ENCODE results near the gene PRELID3B. TPM values are rescaled to one million over a fixed set of nuclear protein-coding genes. Genes with fewer than 3 reads are reported as not detected.
A peak's percentile ranks its signal among the peaks of the same experiment; 100 is the strongest.

Gene PRELID3B
- total and polyA plus RNA-seq, 7 experiments from 2014 or later: 17.6 to 70.4 (median 42.0) TPM

DNA sequence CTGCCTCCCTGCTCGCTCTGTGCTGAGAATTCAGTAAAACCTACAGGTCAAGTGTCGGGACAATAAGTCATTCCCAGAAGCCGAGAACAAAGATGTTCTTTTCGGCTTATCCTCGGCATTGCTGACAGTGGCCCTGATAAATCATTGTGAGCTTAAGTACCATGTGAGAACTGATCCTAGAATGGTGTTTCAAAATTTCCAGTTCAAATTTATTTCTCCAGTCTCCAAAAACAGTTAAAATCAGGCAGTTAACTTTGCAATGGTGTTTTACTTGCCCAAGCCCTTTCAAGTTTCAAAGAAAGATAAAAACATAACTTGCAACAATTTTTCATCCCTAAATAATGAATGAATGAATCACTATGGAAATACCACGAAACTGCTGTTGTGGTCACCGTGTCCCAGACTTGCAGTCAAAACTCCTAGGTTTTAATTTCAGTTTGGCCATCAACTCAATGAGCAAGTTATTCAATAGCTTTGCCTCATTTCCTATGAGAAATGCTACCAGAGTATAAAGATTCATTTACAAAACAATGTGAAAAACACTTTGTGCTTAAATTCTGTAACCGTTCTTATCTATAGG lies 14.8 kb downstream of the PRELID3B start:
- Mint-ChIP-seq H3K4me3 (peak overlapping the region in 2 of 10 donors; percentile 54 to 87), H3K27me3 (no peaks in the 10 kb centered on the region), H3K4me1 (peaks cover 52 to 75% (median 67%) of the 10 kb centered on the region in 7 donors), H3K9me3 (no peaks in the 10 kb centered on the region), H3K27ac (peak overlapping the region in 1 of 9 donors; percentile 10), H3K36me3 (peaks cover 7 to 51% (median 37%) of the 10 kb centered on the region in 5 donors)
- peak overlapping the region; percentile 27 for H3K27ac ChIP-seq (ENCODE audit: low read depth, low read length)
- no peak overlapping the region for H3K4me3 ChIP-seq (ENCODE audit: low read length)
- H3K36me3 ChIP-seq (ENCODE audit: control insufficient read depth in 2 of 3, insufficient read depth in 3 of 3, low read length in 3 of 3): peaks cover 19 to 67% (median 32%) of the 10 kb centered on the region in 3 experiments
- no peaks in the 10 kb centered on the region for H3K9me3 ChIP-seq (ENCODE audit: control insufficient read depth in 2 of 3, low read length in 3 of 3)
- DNase-seq (no peak), ATAC-seq (no peak)
- peaks cover 41 to 46% of the 10 kb centered on the region in 2 donors for H3K4me1 ChIP-seq (ENCODE audit: control insufficient read depth in 2 of 2, insufficient read depth in 2 of 2, low read length in 2 of 2)
- CTCF ChIA-PET: no interaction called here
- no peaks in the 10 kb centered on the region for H3K27me3 ChIP-seq (ENCODE audit: control insufficient read depth in 2 of 2, insufficient read depth in 2 of 2, low read length in 2 of 2)
- POLR2A ChIA-PET: interaction anchor here (1.2 kb wide), 1 partner anchor 9 kb away, joined by 6 read pairs; no protein-coding TSS in a partner anchor
- intact Hi-C loops (cut with micrococcal nuclease): no loop called here

DNA sequence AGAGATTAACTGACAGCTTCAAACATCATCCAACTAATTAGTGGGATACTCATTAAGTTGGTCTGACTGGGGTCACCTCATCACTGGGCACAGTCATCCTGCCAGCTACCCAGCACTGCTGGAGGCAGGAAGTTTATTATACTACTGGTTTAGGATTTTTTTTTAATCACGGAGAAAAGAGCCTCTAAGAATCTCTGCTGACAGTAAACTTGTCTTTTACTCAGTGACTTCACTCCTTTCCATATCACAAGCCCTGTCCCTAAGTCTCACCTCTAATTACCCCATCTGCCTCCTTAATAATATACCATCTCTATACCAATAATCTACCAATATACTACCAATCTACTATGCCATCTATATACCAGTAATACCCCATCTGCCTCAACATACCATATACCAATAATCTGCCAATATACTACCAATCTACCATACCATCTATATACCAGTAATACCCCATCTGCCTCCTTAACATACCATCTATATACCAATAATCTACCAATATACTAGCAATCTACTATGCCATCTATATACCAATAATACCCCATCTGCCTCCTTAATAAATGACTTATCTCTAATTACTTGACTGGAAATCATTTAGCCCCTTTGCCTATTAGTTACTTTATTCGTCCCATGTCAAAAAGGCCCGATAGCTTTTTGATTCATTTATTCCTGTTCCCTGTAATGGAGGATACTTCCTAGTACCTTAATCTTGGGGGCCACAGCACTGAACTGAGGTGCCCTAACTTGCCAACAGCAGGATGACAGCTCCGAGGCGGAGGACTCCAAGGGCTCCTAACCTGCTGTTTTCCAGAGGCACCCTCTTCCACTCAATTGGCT lies 15.5 kb downstream of the PRELID3B start:
- Histone ChIP-seq H3K27ac (ENCODE audit: low read depth, low read length) (peak overlapping the region; percentile 27), H3K36me3 (ENCODE audit: control insufficient read depth in 2 of 3, insufficient read depth in 3 of 3, low read length in 3 of 3) (peaks cover 19 to 72% (median 32%) of the 10 kb centered on the region in 3 experiments), H3K27me3 (ENCODE audit: control insufficient read depth in 2 of 2, insufficient read depth in 2 of 2, low read length in 2 of 2) (no peaks in the 10 kb centered on the region), H3K4me3 (ENCODE audit: low read length) (no peak overlapping the region), H3K9me3 (ENCODE audit: control insufficient read depth in 2 of 3, low read length in 3 of 3) (no peaks in the 10 kb centered on the region), H3K4me1 (ENCODE audit: control insufficient read depth in 2 of 2, insufficient read depth in 2 of 2, low read length in 2 of 2) (peaks cover 38 to 46% of the 10 kb centered on the region in 2 donors)
- ChIA-PET CTCF (no interaction called here), POLR2A (interaction anchor here (0.9 kb wide), 1 partner anchor 137 kb away, joined by 3 read pairs; no protein-coding TSS in a partner anchor)
- peaks cover 52 to 75% (median 63%) of the 10 kb centered on the region in 7 donors for H3K4me1 Mint-ChIP-seq
- H3K36me3 Mint-ChIP-seq: peaks cover 13 to 51% (median 42%) of the 10 kb centered on the region in 5 donors
- peak overlapping the region in 7 of 9 donors; percentile 4 to 65 (median 43) for H3K27ac Mint-ChIP-seq
- H3K4me3 Mint-ChIP-seq: peak overlapping the region in 7 of 10 donors; percentile 3 to 64 (median 20)
- no peak for ATAC-seq
- H3K27me3 Mint-ChIP-seq: no peaks in the 10 kb centered on the region
- no peaks in the 10 kb centered on the region for H3K9me3 Mint-ChIP-seq
- DNase-seq: no peak
- intact Hi-C loops (cut with micrococcal nuclease): no loop called here

DNA sequence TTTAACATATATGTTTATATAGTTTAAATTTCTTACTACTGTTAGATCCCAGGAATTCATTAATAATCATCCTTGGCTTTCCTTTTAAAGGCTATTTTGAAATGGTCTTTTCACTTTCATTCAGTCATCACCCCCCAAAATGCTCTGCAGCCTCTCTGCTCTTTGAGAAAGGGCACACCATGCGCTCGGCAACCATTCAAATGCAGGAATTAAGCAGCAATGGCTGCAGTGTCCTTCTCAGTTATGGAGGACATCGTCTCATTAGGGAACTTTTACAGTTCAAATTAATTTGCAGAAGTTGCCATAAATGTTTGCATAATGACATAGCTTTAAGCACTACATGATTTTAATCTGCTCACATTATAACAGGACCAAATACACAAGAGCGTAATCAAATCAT lies 17.1 kb downstream of the PRELID3B start:
- Histone ChIP-seq H3K9me3 (ENCODE audit: control insufficient read depth in 2 of 3, low read length in 3 of 3) (no peaks in the 10 kb centered on the region), H3K4me1 (ENCODE audit: control insufficient read depth in 2 of 2, insufficient read depth in 2 of 2, low read length in 2 of 2) (peaks cover 29 to 38% of the 10 kb centered on the region in 2 donors), H3K27ac (ENCODE audit: low read depth, low read length) (no peak overlapping the region), H3K4me3 (ENCODE audit: low read length) (no peak overlapping the region), H3K36me3 (ENCODE audit: control insufficient read depth in 2 of 3, insufficient read depth in 3 of 3, low read length in 3 of 3) (peaks cover 19 to 72% (median 32%) of the 10 kb centered on the region in 3 experiments), H3K27me3 (ENCODE audit: control insufficient read depth in 2 of 2, insufficient read depth in 2 of 2, low read length in 2 of 2) (no peaks in the 10 kb centered on the region)
- H3K9me3 Mint-ChIP-seq: no peaks in the 10 kb centered on the region
- H3K36me3 Mint-ChIP-seq: peaks cover 13 to 54% (median 38%) of the 10 kb centered on the region in 5 donors
- peak overlapping the region in 1 of 9 donors; percentile 21 for H3K27ac Mint-ChIP-seq
- DNase-seq: no peak
- intact Hi-C loops (cut with micrococcal nuclease): no loop called here
- peaks cover 45 to 66% (median 57%) of the 10 kb centered on the region in 7 donors for H3K4me1 Mint-ChIP-seq
- no peak overlapping the region for H3K4me3 Mint-ChIP-seq
- H3K27me3 Mint-ChIP-seq: no peaks in the 10 kb centered on the region
- ATAC-seq: no peak
- ChIA-PET CTCF (no interaction called here), POLR2A (interaction anchor here (1.3 kb wide), 1 partner anchor 9 kb away, joined by 4 read pairs; no protein-coding TSS in a partner anchor)

DNA sequence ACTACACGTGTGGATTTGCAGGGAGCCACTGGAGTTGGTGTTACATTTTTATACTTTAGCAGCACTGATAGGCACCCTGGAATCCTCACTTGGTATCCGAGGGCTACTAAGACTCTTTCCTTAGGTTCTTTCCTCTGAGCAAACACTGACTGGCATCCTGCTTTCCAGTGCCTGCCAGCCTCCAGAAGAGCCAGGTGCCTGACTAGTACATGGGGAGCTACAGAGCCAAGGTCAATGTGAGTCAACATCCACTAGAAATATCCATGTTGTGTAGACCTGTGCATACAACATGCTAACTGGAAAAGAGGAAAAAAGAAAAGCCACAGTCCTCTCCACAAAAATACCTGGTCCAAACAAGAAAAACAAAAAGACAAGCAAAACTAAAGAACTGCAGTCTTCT lies 17.5 kb downstream of the PRELID3B start:
- H3K36me3 ChIP-seq (ENCODE audit: control insufficient read depth in 2 of 3, insufficient read depth in 3 of 3, low read length in 3 of 3): peaks cover 19 to 70% (median 28%) of the 10 kb centered on the region in 3 experiments
- Mint-ChIP-seq H3K4me1 (peaks cover 41 to 62% (median 52%) of the 10 kb centered on the region in 7 donors), H3K27me3 (no peaks in the 10 kb centered on the region), H3K4me3 (no peak overlapping the region), H3K27ac (peak overlapping the region in 2 of 9 donors; percentile 21 to 59), H3K9me3 (no peaks in the 10 kb centered on the region), H3K36me3 (peaks cover 13 to 51% (median 34%) of the 10 kb centered on the region in 5 donors)
- H3K27ac ChIP-seq (ENCODE audit: low read depth, low read length): no peak overlapping the region
- no peaks in the 10 kb centered on the region for H3K9me3 ChIP-seq (ENCODE audit: control insufficient read depth in 2 of 3, low read length in 3 of 3)
- peaks cover 25 to 34% of the 10 kb centered on the region in 2 donors for H3K4me1 ChIP-seq (ENCODE audit: control insufficient read depth in 2 of 2, insufficient read depth in 2 of 2, low read length in 2 of 2)
- ChIA-PET CTCF (interaction anchor here (0.5 to 1.2 kb wide), 2 partner anchors 17 to 154 kb away, joined by 3 to 4 read pairs; no protein-coding TSS in a partner anchor), POLR2A (interaction anchor here (1.3 kb wide), 1 partner anchor 9 kb away, joined by 4 read pairs; no protein-coding TSS in a partner anchor)
- no peaks in the 10 kb centered on the region for H3K27me3 ChIP-seq (ENCODE audit: control insufficient read depth in 2 of 2, insufficient read depth in 2 of 2, low read length in 2 of 2)
- ATAC-seq: no peak
- no peak overlapping the region for H3K4me3 ChIP-seq (ENCODE audit: low read length)
- intact Hi-C loops (cut with micrococcal nuclease): no loop called here
- no peak for DNase-seq

DNA sequence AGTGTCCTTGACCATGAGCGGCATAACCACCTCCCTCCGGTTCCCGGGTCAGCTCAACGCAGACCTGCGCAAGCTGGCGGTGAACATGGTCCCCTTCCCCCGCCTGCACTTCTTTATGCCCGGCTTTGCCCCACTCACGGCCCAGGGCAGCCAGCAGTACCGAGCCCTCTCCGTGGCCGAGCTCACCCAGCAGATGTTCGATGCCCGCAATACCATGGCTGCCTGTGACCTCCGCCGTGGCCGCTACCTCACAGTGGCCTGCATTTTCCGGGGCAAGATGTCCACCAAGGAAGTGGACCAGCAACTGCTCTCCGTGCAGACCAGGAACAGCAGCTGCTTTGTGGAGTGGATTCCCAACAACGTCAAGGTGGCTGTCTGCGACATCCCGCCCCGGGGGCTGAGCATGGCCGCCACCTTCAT lies 18.5 kb downstream of the PRELID3B start:
- POLR2A ChIA-PET: interaction anchor here (3.4 kb wide), 1 partner anchor 8 kb away, joined by 18 read pairs; the partner anchor contains the start of gene ATP5F1E
- peaks cover 16 to 24% of the 10 kb centered on the region in 2 donors for H3K4me1 ChIP-seq (ENCODE audit: control insufficient read depth in 2 of 2, insufficient read depth in 2 of 2, low read length in 2 of 2)
- Mint-ChIP-seq H3K27ac (peak overlapping the region in 1 of 9 donors; percentile 51), H3K9me3 (no peaks in the 10 kb centered on the region), H3K27me3 (no peaks in the 10 kb centered on the region), H3K4me3 (no peak overlapping the region), H3K4me1 (peaks cover 36 to 55% (median 45%) of the 10 kb centered on the region in 7 donors), H3K36me3 (peaks cover 13 to 48% (median 27%) of the 10 kb centered on the region in 5 donors)
- no peak overlapping the region for H3K4me3 ChIP-seq (ENCODE audit: low read length)
- intact Hi-C loops (cut with micrococcal nuclease): no loop called here
- no peaks in the 10 kb centered on the region for H3K27me3 ChIP-seq (ENCODE audit: control insufficient read depth in 2 of 2, insufficient read depth in 2 of 2, low read length in 2 of 2)
- CTCF ChIA-PET: interaction anchor here (1.2 kb wide), 1 partner anchor 153 kb away, joined by 3 read pairs; no protein-coding TSS in a partner anchor
- DNase-seq (no peak), ATAC-seq (no peak)
- peaks cover 13 to 60% (median 23%) of the 10 kb centered on the region in 3 experiments for H3K36me3 ChIP-seq (ENCODE audit: control insufficient read depth in 2 of 3, insufficient read depth in 3 of 3, low read length in 3 of 3)
- no peaks in the 10 kb centered on the region for H3K9me3 ChIP-seq (ENCODE audit: control insufficient read depth in 2 of 3, low read length in 3 of 3)
- H3K27ac ChIP-seq (ENCODE audit: low read depth, low read length): no peak overlapping the region

DNA sequence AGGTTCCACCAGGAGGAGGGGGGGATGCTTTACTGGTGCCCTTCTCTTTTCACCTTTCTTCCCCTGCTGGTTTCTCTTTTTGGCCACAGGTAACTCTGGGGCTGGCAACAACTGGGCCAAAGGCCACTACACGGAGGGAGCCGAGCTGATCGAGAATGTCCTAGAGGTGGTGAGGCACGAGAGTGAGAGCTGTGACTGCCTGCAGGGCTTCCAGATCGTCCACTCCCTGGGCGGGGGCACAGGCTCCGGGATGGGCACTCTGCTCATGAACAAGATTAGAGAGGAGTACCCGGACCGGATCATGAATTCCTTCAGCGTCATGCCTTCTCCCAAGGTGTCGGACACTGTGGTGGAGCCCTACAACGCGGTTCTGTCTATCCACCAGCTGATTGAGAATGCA lies 19.0 kb downstream of the PRELID3B start:
- Histone ChIP-seq H3K9me3 (ENCODE audit: control insufficient read depth in 2 of 3, low read length in 3 of 3) (no peaks in the 10 kb centered on the region), H3K27me3 (ENCODE audit: control insufficient read depth in 2 of 2, insufficient read depth in 2 of 2, low read length in 2 of 2) (no peaks in the 10 kb centered on the region), H3K27ac (ENCODE audit: low read depth, low read length) (no peak overlapping the region), H3K36me3 (ENCODE audit: control insufficient read depth in 2 of 3, insufficient read depth in 3 of 3, low read length in 3 of 3) (peaks cover 13 to 56% (median 23%) of the 10 kb centered on the region in 3 experiments), H3K4me3 (ENCODE audit: low read length) (no peak overlapping the region), H3K4me1 (ENCODE audit: control insufficient read depth in 2 of 2, insufficient read depth in 2 of 2, low read length in 2 of 2) (peaks cover 11 to 19% of the 10 kb centered on the region in 2 donors)
- Mint-ChIP-seq H3K4me3 (no peak overlapping the region), H3K36me3 (peaks cover 13 to 43% (median 22%) of the 10 kb centered on the region in 5 donors), H3K27ac (no peak overlapping the region), H3K9me3 (no peaks in the 10 kb centered on the region), H3K27me3 (no peaks in the 10 kb centered on the region), H3K4me1 (peaks cover 33 to 50% (median 40%) of the 10 kb centered on the region in 7 donors)
- ChIA-PET CTCF (no interaction called here), POLR2A (interaction anchor here (3.4 kb wide), 1 partner anchor 9 kb away, joined by 18 read pairs; the partner anchor contains the start of gene ATP5F1E)
- intact Hi-C loops (cut with micrococcal nuclease): no loop called here
- no peak for DNase-seq
- no peak for ATAC-seq
